ENCODE data around the gene PSME1.
A peak's percentile ranks its signal among the peaks of the same experiment; 100 is the strongest.

The PSME1 gene

DNA sequence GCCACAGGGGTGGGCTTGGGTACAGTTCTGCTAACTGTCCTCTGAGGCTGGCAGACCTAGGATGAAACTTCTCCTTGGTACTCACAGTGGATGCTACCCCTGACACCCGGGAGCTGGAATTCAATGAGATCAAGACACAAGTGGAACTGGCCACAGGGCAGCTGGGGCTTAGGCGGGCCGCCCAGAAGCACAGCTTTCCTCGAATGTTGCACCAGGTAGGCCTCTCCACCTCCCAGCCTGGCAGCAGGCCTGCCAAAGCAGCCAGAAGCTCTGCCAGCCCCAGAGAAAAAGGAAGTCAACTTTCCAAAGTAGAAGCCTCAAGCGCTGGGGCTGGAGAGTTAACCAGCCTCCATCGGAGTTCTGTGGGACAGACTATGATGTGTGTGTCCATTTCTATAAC, 18.8 kb upstream of the PSME1 start:
- Histone ChIP-seq H3K9ac (peak overlapping the region in 3 of 11 experiments; percentile 20 to 96 (median 85); a peak in 2 of 22 replicates), H3K4me1 (peaks cover 14 to 27% (median 24%) of the 10 kb centered on the region in 10 experiments), H3K9me3 (replicated peaks in 1 of 11) (no peaks in the 10 kb centered on the region), H3K27me3 (no peaks in the 10 kb centered on the region), H4K20me1 (peaks cover 0 to 8% (median 0%) of the 10 kb centered on the region in 11 experiments; a peak in 3 of 22 replicates), H3K4me3 (no peak overlapping the region), H3K27ac (no peak overlapping the region), H3K4me2 (peak overlapping the region in 7 of 11 experiments; percentile 6 to 99 (median 97); a peak in 7 of 22 replicates), H3K36me3 (peaks cover 54 to 61% (median 56%) of the 10 kb centered on the region in 11 experiments)
- TF ChIP-seq Cebpa-rat (IDR thresholded peaks at IDR 0.05), result no peak

GRCh38 chr14:24119691-24120090, 16.3 kb upstream of the PSME1 start:
- H3K9ac ChIP-seq, result no peak overlapping the region
- no peak overlapping the region for H3K4me3 ChIP-seq
- no peak overlapping the region for H3K4me2 ChIP-seq
- no peaks in the 10 kb centered on the region for H3K27me3 ChIP-seq
- peaks cover 0 to 8% (median 0%) of the 10 kb centered on the region in 11 experiments; a peak in 3 of 22 replicates for H4K20me1 ChIP-seq
- H3K4me1 ChIP-seq, result peaks cover 14 to 22% (median 20%) of the 10 kb centered on the region in 10 experiments
- peaks cover 76 to 86% (median 81%) of the 10 kb centered on the region in 11 experiments for H3K36me3 ChIP-seq
- no peak for TF ChIP-seq Cebpa-rat (IDR thresholded peaks at IDR 0.05)
- H3K9me3 ChIP-seq (replicated peaks in 1 of 11), result no peaks in the 10 kb centered on the region
- no peak overlapping the region for H3K27ac ChIP-seq

GRCh38 chr14:24121210-24121609, 14.8 kb upstream of the PSME1 start:
- H3K4me1 ChIP-seq, result peaks cover 10 to 19% (median 16%) of the 10 kb centered on the region in 10 experiments
- H3K4me2 ChIP-seq, result no peak overlapping the region
- no peak for TF ChIP-seq Cebpa-rat (IDR thresholded peaks at IDR 0.05)
- H3K4me3 ChIP-seq, result no peak overlapping the region
- H3K27ac ChIP-seq, result no peak overlapping the region
- no peak overlapping the region; a peak in 1 of 22 replicates for H3K9ac ChIP-seq
- peaks cover 0 to 6% (median 0%) of the 10 kb centered on the region in 11 experiments; a peak in 3 of 22 replicates for H4K20me1 ChIP-seq
- H3K9me3 ChIP-seq (replicated peaks in 1 of 11), result no peaks in the 10 kb centered on the region
- H3K27me3 ChIP-seq, result no peaks in the 10 kb centered on the region
- peaks cover 76 to 89% (median 83%) of the 10 kb centered on the region in 11 experiments for H3K36me3 ChIP-seq

GRCh38 chr14:24122416-24122815, 13.6 kb upstream of the PSME1 start:
- H3K4me2 ChIP-seq, result no peak overlapping the region
- no peaks in the 10 kb centered on the region; a peak in 1 of 22 replicates for H4K20me1 ChIP-seq
- H3K4me1 ChIP-seq, result peaks cover 2 to 19% (median 13%) of the 10 kb centered on the region in 10 experiments; a peak in 17 of 20 replicates
- TF ChIP-seq Cebpa-rat (IDR thresholded peaks at IDR 0.05), result no peak
- no peaks in the 10 kb centered on the region for H3K27me3 ChIP-seq
- H3K4me3 ChIP-seq, result no peak overlapping the region
- no peaks in the 10 kb centered on the region for H3K9me3 ChIP-seq (replicated peaks in 1 of 11)
- no peak overlapping the region for H3K9ac ChIP-seq
- no peak overlapping the region for H3K27ac ChIP-seq
- H3K36me3 ChIP-seq, result peaks cover 65 to 78% (median 75%) of the 10 kb centered on the region in 11 experiments

GRCh38 chr14:24122898-24123297, 13.1 kb upstream of the PSME1 start:
- no peak overlapping the region for H3K27ac ChIP-seq
- no peaks in the 10 kb centered on the region for H4K20me1 ChIP-seq
- H3K4me2 ChIP-seq, result no peak overlapping the region
- no peak for TF ChIP-seq Cebpa-rat (IDR thresholded peaks at IDR 0.05)
- H3K4me3 ChIP-seq, result no peak overlapping the region
- peaks cover 0 to 24% (median 18%) of the 10 kb centered on the region in 10 experiments; a peak in 14 of 20 replicates for H3K4me1 ChIP-seq
- H3K9me3 ChIP-seq (replicated peaks in 1 of 11), result no peaks in the 10 kb centered on the region
- H3K36me3 ChIP-seq, result peaks cover 60 to 73% (median 70%) of the 10 kb centered on the region in 11 experiments
- H3K27me3 ChIP-seq, result no peaks in the 10 kb centered on the region
- no peak overlapping the region for H3K9ac ChIP-seq

DNA sequence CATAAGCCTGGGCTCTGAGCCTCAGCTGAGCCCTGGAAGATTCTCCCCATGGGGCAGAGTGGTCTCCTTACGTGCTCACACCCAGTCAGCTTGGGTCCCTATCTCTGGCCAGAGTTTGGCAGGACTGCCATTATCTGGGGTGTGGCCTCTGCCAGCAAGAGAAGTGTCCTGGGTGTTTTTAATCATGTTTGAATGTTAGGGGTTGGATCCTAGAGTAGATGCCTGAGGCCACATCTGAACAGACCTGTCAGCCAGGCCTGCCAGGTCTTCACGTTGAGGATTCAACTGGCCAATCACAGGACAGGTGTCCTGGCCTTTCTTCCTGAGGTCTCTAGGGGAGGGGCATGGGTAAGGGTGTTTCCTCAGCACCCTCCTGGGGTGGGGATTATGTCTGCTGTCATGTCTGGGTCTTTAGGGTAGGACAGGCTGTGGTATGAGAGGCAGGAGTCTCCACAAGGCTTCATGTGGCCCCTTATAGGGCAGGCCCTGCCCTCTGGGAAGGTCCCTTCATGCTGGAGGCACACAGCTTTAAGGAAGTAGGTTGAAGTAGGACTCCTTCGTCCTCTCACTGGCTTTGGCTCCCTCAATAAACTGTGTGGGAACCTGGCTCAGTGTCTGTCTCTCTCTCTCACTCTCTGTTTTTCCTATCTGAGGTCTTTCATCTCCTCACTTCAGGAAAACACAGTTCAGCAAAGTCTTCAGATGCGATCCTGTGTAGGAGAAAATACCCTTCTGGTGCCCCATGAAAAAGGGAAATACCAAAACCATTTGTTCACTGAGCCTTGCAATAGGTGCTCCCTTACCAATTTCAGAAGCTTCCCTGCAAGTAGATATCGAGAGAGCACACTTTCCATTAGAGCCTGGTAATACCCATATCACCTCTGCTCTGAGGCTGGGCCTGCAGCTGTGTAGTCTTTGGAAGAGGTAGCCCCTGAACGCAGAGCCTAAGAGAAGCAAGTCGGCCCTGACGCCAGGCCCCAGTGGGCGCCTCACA, 12.3 kb upstream of the PSME1 start:
- Histone ChIP-seq H3K27me3 (no peaks in the 10 kb centered on the region), H3K36me3 (peaks cover 52 to 65% (median 62%) of the 10 kb centered on the region in 11 experiments), H3K4me1 (peaks cover 0 to 31% (median 22%) of the 10 kb centered on the region in 10 experiments; a peak in 14 of 20 replicates), H3K9me3 (replicated peaks in 1 of 11) (no peaks in the 10 kb centered on the region), H4K20me1 (no peaks in the 10 kb centered on the region), H3K4me3 (no peak overlapping the region), H3K27ac (no peak overlapping the region), H3K9ac (no peak overlapping the region; a peak in 1 of 22 replicates), H3K4me2 (no peak overlapping the region)
- no peak for TF ChIP-seq Cebpa-rat (IDR thresholded peaks at IDR 0.05)

- H3K4me1 ChIP-seq, result peaks cover 8 to 40% (median 29%) of the 10 kb centered on the region in 10 experiments; a peak in 18 of 20 replicates
- H3K27me3 ChIP-seq, result no peaks in the 10 kb centered on the region
- no peak overlapping the region for H3K4me3 ChIP-seq
- no peaks in the 10 kb centered on the region; a peak in 1 of 22 replicates for H4K20me1 ChIP-seq
- TF ChIP-seq Cebpa-rat (IDR thresholded peaks at IDR 0.05), result no peak
- no peaks in the 10 kb centered on the region for H3K9me3 ChIP-seq (replicated peaks in 1 of 11)
- no peak overlapping the region for H3K9ac ChIP-seq
- peak overlapping the region in 6 of 11 experiments; percentile 16 to 62 (median 52); a peak in 10 of 22 replicates for H3K4me2 ChIP-seq
- peaks cover 20 to 32% (median 30%) of the 10 kb centered on the region in 11 experiments for H3K36me3 ChIP-seq
- H3K27ac ChIP-seq, result no peak overlapping the region
These were observed 9.1 kb upstream of the PSME1 start for GRCh38 chr14:24126939-24127338.

GRCh38 chr14:24127673-24128072, 8.3 kb upstream of the PSME1 start:
- H4K20me1 ChIP-seq, result no peaks in the 10 kb centered on the region; a peak in 1 of 22 replicates
- H3K36me3 ChIP-seq, result peaks cover 12 to 25% (median 22%) of the 10 kb centered on the region in 11 experiments
- H3K27me3 ChIP-seq, result no peaks in the 10 kb centered on the region
- H3K9ac ChIP-seq, result peak overlapping the region in 1 of 11 experiments; percentile 36; a peak in 1 of 22 replicates
- H3K4me3 ChIP-seq, result no peak overlapping the region
- peak overlapping the region in 8 of 11 experiments; percentile 16 to 62 (median 50); a peak in 15 of 22 replicates for H3K4me2 ChIP-seq
- no peaks in the 10 kb centered on the region for H3K9me3 ChIP-seq (replicated peaks in 1 of 11)
- H3K4me1 ChIP-seq, result peaks cover 8 to 40% (median 29%) of the 10 kb centered on the region in 10 experiments; a peak in 18 of 20 replicates
- H3K27ac ChIP-seq, result no peak overlapping the region
- no peak for TF ChIP-seq Cebpa-rat (IDR thresholded peaks at IDR 0.05)

Data from BLaER1 treated with 17β-estradiol and CSF1 and Interleukin-3, amounts not matched to agents 10 nM and 100 nM (cell line).